Endodermal cell (in vitro differentiated cells): Measurements from ENCODE around the gene KIF16B. TPM values are rescaled to one million over a fixed set of nuclear protein-coding genes. Genes with fewer than 3 reads are reported as not detected.
A peak's percentile ranks its signal among the peaks of the same experiment; 100 is the strongest.

Source experiments
- DNase-seq: peaks from one replicate; pipeline ENCODE4 v3.0.0-alpha.2; 2017
- H3K27ac ChIP-seq: 2 replicates; pipeline ENCODE4 v1.5.1; 2013; ENCODE audit warnings: mild to moderate bottlenecking, low read depth, low read length, moderate library complexity
- H3K27me3 ChIP-seq: 2 replicates; pipeline ENCODE4 v1.6.1; 2013; ENCODE audit warnings: mild to moderate bottlenecking, low read length, moderate library complexity; ENCODE audit not compliant: insufficient read depth, control insufficient read depth, poor library complexity, severe bottlenecking
- H3K36me3 ChIP-seq: 2 replicates; pipeline ENCODE4 v1.7.0; 2013; ENCODE audit warnings: mild to moderate bottlenecking, low read length, moderate library complexity; ENCODE audit not compliant: control insufficient read depth, insufficient read depth
- H3K4me1 ChIP-seq: one replicate; pipeline ENCODE4 v1.7.0; 2013; ENCODE audit warnings: low read length; ENCODE audit not compliant: control insufficient read depth, insufficient read depth
- H3K4me3 ChIP-seq: 2 replicates; pipeline ENCODE4 v1.5.1; 2013; ENCODE audit warnings: mild to moderate bottlenecking, low read length, moderate library complexity
- H3K9ac ChIP-seq: 2 replicates; pipeline ENCODE4 v1.6.1; 2013; ENCODE audit warnings: mild to moderate bottlenecking, low read length, moderate library complexity; ENCODE audit not compliant: poor library complexity, severe bottlenecking; ENCODE audit errors: extremely low read depth
- H3K9me3 ChIP-seq: 2 replicates; pipeline ENCODE4 v1.6.1; 2013; ENCODE audit warnings: mild to moderate bottlenecking, low read length, moderate library complexity; ENCODE audit not compliant: control insufficient read depth
- H3K27ac Mint-ChIP-seq: 2 replicates; pipeline ENCODE4 v1.8.0; 2020; ENCODE audit warnings: mixed read lengths
- H3K27me3 Mint-ChIP-seq: 2 replicates; pipeline ENCODE4 v1.8.0; 2021; ENCODE audit warnings: mild to moderate bottlenecking, mixed read lengths; ENCODE audit not compliant: insufficient read depth
- H3K36me3 Mint-ChIP-seq: 2 replicates; pipeline ENCODE4 v1.8.0; 2020; ENCODE audit warnings: low read depth, mixed read lengths
- H3K4me1 Mint-ChIP-seq: 2 replicates; pipeline ENCODE4 v1.8.0; 2020; ENCODE audit warnings: mixed read lengths
- H3K4me3 Mint-ChIP-seq: 2 replicates; pipeline ENCODE4 v1.8.0; 2020; ENCODE audit warnings: mild to moderate bottlenecking, moderate library complexity, mixed read lengths
- H3K9me3 Mint-ChIP-seq: 2 replicates; pipeline ENCODE4 v1.8.0; 2020; ENCODE audit warnings: mild to moderate bottlenecking, mixed read lengths
- WGBS, 2 experiments: methylation state at CpG; one replicate each; pipeline versions ENCODE4 v1.1.5 to v1.1.7; 2013; ENCODE audit warnings: missing lambda C conversion rate in 2 of 2, mixed read lengths in 1 of 2; ENCODE audit not compliant: insufficient coverage in 1 of 2, insufficient read length in 1 of 2; 5-methylcytosine and 5-hydroxymethylcytosine counted together
- total RNA-seq, 2 donors: library from RNA; stranded (reverse); fragmentation: NEBNext Ultra II Directional in 1 of 2; extraction: Animal tissue kit (Norgen Biotek cat#: 25700) in 1 of 2; gene quantifications; 2 replicates in 1 of 2; 3 replicates in 1 of 2; pipeline ENCODE4 v1.2.1, GENCODE V29; 2021
- TF ChIP-seq, protein P1 (sequence below): fragments of 200-600 bp; sonication (generic); conservative IDR thresholded peaks from 2 replicates; pipeline ENCODE4 v1.5.0; 2021; ENCODE audit warnings: antibody characterized with exemption, mild to moderate bottlenecking

The KIF16B gene
- total RNA-seq, 2 donors from 2014 or later = 17.3 to 18.8 TPM

DNA sequence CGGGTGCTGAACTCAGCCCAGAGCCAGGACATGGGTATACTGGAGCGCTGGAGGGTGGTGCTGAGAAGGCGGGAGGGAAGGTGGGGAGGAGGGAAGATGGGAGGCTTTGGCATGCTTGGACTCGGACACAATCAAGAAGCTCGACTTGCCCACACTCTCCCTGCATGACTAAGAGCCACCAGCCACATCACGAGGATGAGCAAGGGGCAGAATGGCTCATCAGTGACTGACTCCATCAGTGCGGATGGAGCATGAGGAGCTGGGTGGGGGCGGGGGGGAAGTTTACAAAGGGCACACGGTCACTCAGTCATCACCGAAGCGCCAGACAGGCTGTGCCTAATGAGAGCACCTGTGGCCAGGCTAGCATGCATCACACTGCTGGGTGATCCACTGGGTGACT lies 222.8 kb downstream of the KIF16B start:
- no peak overlapping the region for H3K4me3 Mint-ChIP-seq
- no peaks in the 10 kb centered on the region for H3K9me3 ChIP-seq
- H3K27me3 Mint-ChIP-seq = no peaks in the 10 kb centered on the region
- H3K9me3 Mint-ChIP-seq = no peaks in the 10 kb centered on the region
- no peaks in the 10 kb centered on the region for H3K4me1 ChIP-seq
- peaks cover 2% of the 10 kb centered on the region for H3K36me3 Mint-ChIP-seq
- no peak overlapping the region for H3K27ac Mint-ChIP-seq
- no peak overlapping the region for H3K4me3 ChIP-seq
- TF ChIP-seq, protein P1, sequence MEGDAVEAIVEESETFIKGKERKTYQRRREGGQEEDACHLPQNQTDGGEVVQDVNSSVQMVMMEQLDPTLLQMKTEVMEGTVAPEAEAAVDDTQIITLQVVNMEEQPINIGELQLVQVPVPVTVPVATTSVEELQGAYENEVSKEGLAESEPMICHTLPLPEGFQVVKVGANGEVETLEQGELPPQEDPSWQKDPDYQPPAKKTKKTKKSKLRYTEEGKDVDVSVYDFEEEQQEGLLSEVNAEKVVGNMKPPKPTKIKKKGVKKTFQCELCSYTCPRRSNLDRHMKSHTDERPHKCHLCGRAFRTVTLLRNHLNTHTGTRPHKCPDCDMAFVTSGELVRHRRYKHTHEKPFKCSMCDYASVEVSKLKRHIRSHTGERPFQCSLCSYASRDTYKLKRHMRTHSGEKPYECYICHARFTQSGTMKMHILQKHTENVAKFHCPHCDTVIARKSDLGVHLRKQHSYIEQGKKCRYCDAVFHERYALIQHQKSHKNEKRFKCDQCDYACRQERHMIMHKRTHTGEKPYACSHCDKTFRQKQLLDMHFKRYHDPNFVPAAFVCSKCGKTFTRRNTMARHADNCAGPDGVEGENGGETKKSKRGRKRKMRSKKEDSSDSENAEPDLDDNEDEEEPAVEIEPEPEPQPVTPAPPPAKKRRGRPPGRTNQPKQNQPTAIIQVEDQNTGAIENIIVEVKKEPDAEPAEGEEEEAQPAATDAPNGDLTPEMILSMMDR = no peak
- DNase-seq = no peak
- H3K4me1 Mint-ChIP-seq = no peaks in the 10 kb centered on the region
- H3K9ac ChIP-seq = no peak overlapping the region
- 94 to 100% methylated on average over 8 to 11 of the region's 11 CpGs for WGBS, 2 experiments
- H3K27ac ChIP-seq = no peak overlapping the region
- H3K27me3 ChIP-seq = no peaks in the 10 kb centered on the region
- no peaks in the 10 kb centered on the region for H3K36me3 ChIP-seq

DNA sequence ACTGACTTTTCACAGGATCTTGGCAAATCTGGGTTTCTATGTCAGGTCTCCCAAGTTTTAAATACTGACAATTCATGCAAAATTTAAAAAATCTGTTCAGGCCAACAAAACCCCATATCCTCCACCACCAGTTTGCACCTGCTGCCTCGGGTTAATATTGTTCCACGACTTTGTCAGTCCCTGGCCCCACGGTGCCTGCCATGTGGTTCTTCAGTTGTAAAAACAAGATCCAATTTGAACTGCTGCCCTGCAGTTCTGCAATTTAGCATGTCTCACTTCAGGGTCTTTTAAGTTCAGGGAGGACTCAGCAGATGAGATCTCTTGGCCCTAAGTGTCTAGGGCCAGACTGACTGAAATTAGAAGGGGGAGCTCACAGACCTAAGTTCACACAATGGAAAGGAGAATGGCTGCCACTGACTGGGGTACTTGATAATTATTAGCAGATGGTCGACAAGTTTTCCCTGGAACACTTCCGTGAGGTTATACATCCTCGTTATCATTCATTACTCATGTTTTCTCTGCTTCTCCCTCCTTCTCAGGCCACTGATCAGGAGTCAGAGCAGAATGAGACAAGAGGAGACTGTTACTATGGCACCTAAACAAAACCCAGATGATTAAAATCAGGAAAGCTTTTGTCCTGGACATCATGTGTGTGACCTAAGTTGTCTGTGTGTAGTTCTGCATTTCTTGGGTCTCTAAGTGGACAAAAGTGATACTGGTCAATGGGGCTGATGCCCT lies 223.6 kb downstream of the KIF16B start:
- no peaks in the 10 kb centered on the region for H3K27me3 ChIP-seq
- Mint-ChIP-seq H3K9me3 (no peaks in the 10 kb centered on the region), H3K4me3 (no peak overlapping the region), H3K27ac (no peak overlapping the region), H3K4me1 (no peaks in the 10 kb centered on the region), H3K27me3 (no peaks in the 10 kb centered on the region), H3K36me3 (peaks cover 2% of the 10 kb centered on the region)
- no peaks in the 10 kb centered on the region for H3K9me3 ChIP-seq
- WGBS, 2 experiments = 93% methylated on average over 6 of the region's 6 CpGs
- H3K27ac ChIP-seq = peak overlapping the region; percentile 33
- no peak overlapping the region for H3K9ac ChIP-seq
- no peaks in the 10 kb centered on the region for H3K36me3 ChIP-seq
- H3K4me3 ChIP-seq = no peak overlapping the region
- no peaks in the 10 kb centered on the region for H3K4me1 ChIP-seq
- DNase-seq = no peak
- TF ChIP-seq, protein P1 = no peak

DNA sequence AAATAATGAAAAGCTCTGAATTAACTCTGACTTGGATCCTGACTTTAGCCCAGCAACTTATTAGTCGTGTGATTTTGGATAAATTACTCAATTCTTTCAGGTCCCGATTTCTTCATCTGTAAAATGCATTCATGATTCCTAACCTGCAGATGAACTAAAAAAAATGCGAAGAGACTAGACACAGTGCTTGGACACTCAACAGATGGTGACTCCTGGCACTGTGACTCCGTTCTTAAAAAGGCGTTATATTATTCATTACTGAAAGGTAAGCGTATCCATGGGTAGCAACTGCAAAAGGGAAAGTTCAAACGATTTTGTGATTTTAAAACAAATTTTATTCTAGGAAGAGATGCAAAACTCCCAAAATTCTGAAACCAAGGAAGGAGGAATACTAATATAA lies 226.3 kb downstream of the KIF16B start:
- H3K27me3 Mint-ChIP-seq = no peaks in the 10 kb centered on the region
- Histone ChIP-seq H3K4me1 (no peaks in the 10 kb centered on the region), H3K36me3 (no peaks in the 10 kb centered on the region), H3K27ac (no peak overlapping the region), H3K4me3 (no peak overlapping the region), H3K9me3 (no peaks in the 10 kb centered on the region), H3K27me3 (no peaks in the 10 kb centered on the region), H3K9ac (no peak overlapping the region)
- peaks cover 2% of the 10 kb centered on the region for H3K36me3 Mint-ChIP-seq
- TF ChIP-seq, protein P1 = no peak
- H3K4me3 Mint-ChIP-seq = no peak overlapping the region
- no peaks in the 10 kb centered on the region for H3K9me3 Mint-ChIP-seq
- no peak for DNase-seq
- no peaks in the 10 kb centered on the region for H3K4me1 Mint-ChIP-seq
- WGBS, 2 experiments = 91 to 97% methylated on average over 4 to 7 of the region's 7 CpGs
- no peak overlapping the region for H3K27ac Mint-ChIP-seq
